ENCODE measurements around the gene CAMSAP2. TPM values are rescaled to one million over a fixed set of nuclear protein-coding genes. Genes with fewer than 3 reads are reported as not detected.

CAMSAP2 gene
- total RNA-seq, 1 donor from 2014 or later, result 27.9 TPM

GRCh38 chr1:200887036-200887435, 148.3 kb downstream of the CAMSAP2 start:
- TF ChIP-seq, protein P1, sequence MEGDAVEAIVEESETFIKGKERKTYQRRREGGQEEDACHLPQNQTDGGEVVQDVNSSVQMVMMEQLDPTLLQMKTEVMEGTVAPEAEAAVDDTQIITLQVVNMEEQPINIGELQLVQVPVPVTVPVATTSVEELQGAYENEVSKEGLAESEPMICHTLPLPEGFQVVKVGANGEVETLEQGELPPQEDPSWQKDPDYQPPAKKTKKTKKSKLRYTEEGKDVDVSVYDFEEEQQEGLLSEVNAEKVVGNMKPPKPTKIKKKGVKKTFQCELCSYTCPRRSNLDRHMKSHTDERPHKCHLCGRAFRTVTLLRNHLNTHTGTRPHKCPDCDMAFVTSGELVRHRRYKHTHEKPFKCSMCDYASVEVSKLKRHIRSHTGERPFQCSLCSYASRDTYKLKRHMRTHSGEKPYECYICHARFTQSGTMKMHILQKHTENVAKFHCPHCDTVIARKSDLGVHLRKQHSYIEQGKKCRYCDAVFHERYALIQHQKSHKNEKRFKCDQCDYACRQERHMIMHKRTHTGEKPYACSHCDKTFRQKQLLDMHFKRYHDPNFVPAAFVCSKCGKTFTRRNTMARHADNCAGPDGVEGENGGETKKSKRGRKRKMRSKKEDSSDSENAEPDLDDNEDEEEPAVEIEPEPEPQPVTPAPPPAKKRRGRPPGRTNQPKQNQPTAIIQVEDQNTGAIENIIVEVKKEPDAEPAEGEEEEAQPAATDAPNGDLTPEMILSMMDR (IDR thresholded peaks at IDR 0.05; ENCODE audit: unreplicated experiment), result no peak
- Mint-ChIP-seq H3K27me3 (peaks cover 7% of the 10 kb centered on the region), H3K36me3 (ENCODE audit: insufficient read depth) (no peaks in the 10 kb centered on the region), H3K4me1 (ENCODE audit: low read depth) (peaks cover 13% of the 10 kb centered on the region), H3K27ac (no peak overlapping the region), H3K4me3 (ENCODE audit: low read depth) (no peak overlapping the region), H3K9me3 (ENCODE audit: low read depth) (no peaks in the 10 kb centered on the region)
- DNase-seq (ENCODE audit: low spot score, unreplicated experiment), result no peak

DNA sequence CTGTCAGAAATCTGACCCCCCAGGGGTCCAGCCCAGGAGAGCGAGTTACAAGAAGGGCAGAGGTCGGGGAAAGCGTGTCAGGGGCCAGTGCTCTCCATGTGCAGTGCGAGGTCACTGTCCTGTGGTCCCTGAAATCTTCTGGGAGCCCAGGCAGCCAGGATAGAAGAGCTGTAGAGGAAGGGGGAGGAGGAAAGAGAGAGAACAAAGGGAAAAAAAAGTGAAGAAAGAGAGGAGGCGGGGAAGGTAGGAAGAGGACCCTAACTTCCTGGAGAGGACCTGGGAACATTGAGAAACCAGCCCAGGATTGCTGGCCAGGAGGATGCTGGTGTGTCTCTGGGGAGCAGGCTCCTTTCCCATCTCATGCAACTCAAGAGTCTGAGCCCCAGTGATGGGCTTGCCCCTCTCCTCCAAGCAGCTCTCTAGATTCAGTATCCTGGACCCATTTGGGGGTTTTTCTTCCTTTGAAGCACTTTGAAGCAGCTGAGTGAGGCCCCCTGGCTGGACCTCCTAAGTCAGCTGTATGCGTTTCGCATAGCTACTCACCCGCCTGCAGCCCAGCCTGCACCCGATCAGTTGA, 149.2 kb downstream of the CAMSAP2 start:
- Mint-ChIP-seq H3K4me3 (ENCODE audit: low read depth) (no peak overlapping the region), H3K9me3 (ENCODE audit: low read depth) (no peaks in the 10 kb centered on the region), H3K4me1 (ENCODE audit: low read depth) (peaks cover 19% of the 10 kb centered on the region), H3K27ac (peak overlapping the region; percentile 56), H3K27me3 (peaks cover 7% of the 10 kb centered on the region), H3K36me3 (ENCODE audit: insufficient read depth) (no peaks in the 10 kb centered on the region)
- TF ChIP-seq, protein P1 (IDR thresholded peaks at IDR 0.05; ENCODE audit: unreplicated experiment), result no peak
- DNase-seq (ENCODE audit: low spot score, unreplicated experiment), result no peak

DNA sequence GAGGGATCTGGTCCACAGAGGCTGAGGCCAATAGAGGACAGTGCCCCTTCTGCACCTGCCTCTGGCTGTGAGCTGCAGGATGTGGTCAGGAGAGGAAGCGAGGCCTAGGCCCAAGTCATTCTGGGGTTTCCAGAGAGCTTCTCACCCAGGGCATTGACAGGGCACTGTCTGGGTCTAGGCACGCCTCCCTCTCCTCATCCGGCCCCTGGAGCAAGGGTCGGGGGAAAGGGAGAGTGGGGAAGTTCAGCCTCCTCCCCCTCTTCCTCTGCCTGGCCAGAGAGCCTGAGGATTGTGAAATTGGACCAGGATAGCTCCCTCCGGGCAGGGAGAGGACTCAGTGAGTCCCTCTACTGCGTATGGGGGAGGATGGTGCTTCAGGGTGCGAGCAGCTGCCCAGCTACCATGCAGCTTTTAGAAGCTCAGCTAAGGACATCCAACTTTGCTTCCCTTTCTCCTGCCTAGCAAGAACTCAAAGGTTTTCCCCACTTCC, 149.7 kb downstream of the CAMSAP2 start:
- Mint-ChIP-seq H3K4me3 (ENCODE audit: low read depth) (no peak overlapping the region), H3K27me3 (peaks cover 7% of the 10 kb centered on the region), H3K27ac (no peak overlapping the region), H3K9me3 (ENCODE audit: low read depth) (no peaks in the 10 kb centered on the region), H3K36me3 (ENCODE audit: insufficient read depth) (no peaks in the 10 kb centered on the region), H3K4me1 (ENCODE audit: low read depth) (peaks cover 22% of the 10 kb centered on the region)
- TF ChIP-seq, protein P1 (IDR thresholded peaks at IDR 0.05; ENCODE audit: unreplicated experiment), result no peak
- DNase-seq (ENCODE audit: low spot score, unreplicated experiment), result no peak

DNA sequence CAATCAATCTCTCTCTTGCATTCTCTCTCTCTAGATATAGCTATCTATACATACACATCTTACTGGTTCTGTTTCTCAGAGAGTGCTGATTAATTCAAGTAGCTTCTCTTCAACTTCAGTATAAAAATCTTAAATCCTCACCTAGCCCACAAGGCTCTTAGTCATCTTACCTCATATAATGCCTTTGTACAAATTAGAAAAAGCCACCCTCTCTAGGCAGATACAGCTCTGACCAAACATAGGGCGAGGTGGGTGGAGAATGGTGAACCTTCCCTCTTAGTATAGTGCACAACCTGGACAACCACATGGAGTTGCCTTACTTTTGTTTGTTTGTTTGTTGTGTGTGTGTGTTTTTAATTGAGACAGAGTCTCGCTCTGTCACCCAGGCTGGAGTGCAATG, 150.9 kb downstream of the CAMSAP2 start:
- no peak for DNase-seq (ENCODE audit: low spot score, unreplicated experiment)
- peaks cover 34% of the 10 kb centered on the region for H3K4me1 Mint-ChIP-seq (ENCODE audit: low read depth)
- TF ChIP-seq, protein P1 (IDR thresholded peaks at IDR 0.05; ENCODE audit: unreplicated experiment), result no peak
- peak overlapping the region; percentile 22 for H3K4me3 Mint-ChIP-seq (ENCODE audit: low read depth)
- peaks cover 7% of the 10 kb centered on the region for H3K27me3 Mint-ChIP-seq
- H3K36me3 Mint-ChIP-seq (ENCODE audit: insufficient read depth), result no peaks in the 10 kb centered on the region
- peak overlapping the region; percentile 5 for H3K27ac Mint-ChIP-seq
- H3K9me3 Mint-ChIP-seq (ENCODE audit: low read depth), result no peaks in the 10 kb centered on the region

DNA sequence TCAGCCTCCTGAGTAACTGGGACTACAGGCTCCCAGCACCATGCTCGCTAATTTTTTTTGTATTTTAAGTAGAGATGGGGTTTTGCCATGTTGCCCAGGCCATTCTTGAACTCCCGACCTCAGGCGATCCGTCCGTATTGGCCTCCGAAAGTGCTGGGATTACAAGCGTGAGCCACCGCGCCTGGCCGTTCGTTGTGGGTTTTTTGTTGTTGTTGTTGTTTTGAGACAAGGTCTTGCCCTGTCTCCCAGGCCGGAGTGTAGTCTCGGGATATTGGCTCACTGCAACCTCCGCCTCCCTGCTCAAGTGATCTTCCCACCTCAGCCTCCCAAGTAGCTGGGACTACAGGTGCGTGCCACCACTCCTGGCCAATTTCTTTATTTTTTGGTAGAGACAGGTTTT, 151.3 kb downstream of the CAMSAP2 start:
- H3K36me3 Mint-ChIP-seq (ENCODE audit: insufficient read depth), result no peaks in the 10 kb centered on the region

More for the DNA sequence above, 151.3 kb downstream of the CAMSAP2 start:
- H3K4me1 Mint-ChIP-seq (ENCODE audit: low read depth), result peaks cover 39% of the 10 kb centered on the region
- H3K4me3 Mint-ChIP-seq (ENCODE audit: low read depth), result peak overlapping the region; percentile 85
- DNase-seq (ENCODE audit: low spot score, unreplicated experiment), result no peak
- H3K9me3 Mint-ChIP-seq (ENCODE audit: low read depth), result no peaks in the 10 kb centered on the region
- peak overlapping the region; percentile 5 for H3K27ac Mint-ChIP-seq
- peaks cover 7% of the 10 kb centered on the region for H3K27me3 Mint-ChIP-seq
- TF ChIP-seq, protein P1 (IDR thresholded peaks at IDR 0.05; ENCODE audit: unreplicated experiment), result no peak
